Measurements from ENCODE around the gene LY6G5C. TPM values are rescaled to one million over a fixed set of nuclear protein-coding genes. Genes with fewer than 3 reads are reported as not detected.

LY6G5C gene
- total and polyA plus RNA-seq, 12 donors, result 1.2 to 3.5 (median 2.0) TPM

- H3K36me3 ChIP-seq, result no peaks in the 10 kb centered on the region
- no peaks in the 10 kb centered on the region for H3K4me1 ChIP-seq
- intact Hi-C loops (cut with DNase I), result no loop called here
- H3K4me3 ChIP-seq, result no peak overlapping the region
- 88 to 94% methylated on average over 1 of the region's 1 CpG for WGBS, 2 donors
- no peak overlapping the region for H3K27ac ChIP-seq
- DNase-seq (no peak), ATAC-seq (no peak)
- H3K9me3 ChIP-seq, result no peaks in the 10 kb centered on the region
- no peaks in the 10 kb centered on the region for H3K27me3 ChIP-seq
- TF ChIP-seq CTCF (IDR thresholded peaks at IDR 0.05), result no peak
Measured at GRCh38 chr6:31718265-31718664, 37.4 kb upstream of the LY6G5C start.

GRCh38 chr6:31717499-31718222, 36.8 kb upstream of the LY6G5C start:
- Histone ChIP-seq H3K36me3 (no peaks in the 10 kb centered on the region), H3K9me3 (no peaks in the 10 kb centered on the region), H3K4me3 (no peak overlapping the region), H3K27me3 (no peaks in the 10 kb centered on the region), H3K27ac (no peak overlapping the region), H3K4me1 (no peaks in the 10 kb centered on the region)
- no peak for TF ChIP-seq CTCF (IDR thresholded peaks at IDR 0.05)
- no peak for ATAC-seq
- intact Hi-C loops (cut with DNase I), result no loop called here
- no peak for DNase-seq
- WGBS, 2 donors, result 67 to 70% methylated on average over 10 of the region's 10 CpGs

GRCh38 chr6:31715022-31715958, 34.4 kb upstream of the LY6G5C start, which contains the start of gene LY6G6D:
TSS of gene LY6G6D (plus strand) at chr6:31715348. CDS start at chr6:31715356, 8 bp downstream.
- intact Hi-C loops (cut with DNase I), result no loop called here
- DNase-seq (no peak), ATAC-seq (no peak)
- H3K4me1 ChIP-seq, result peaks cover 0 to 10% (median 0%) of the 10 kb centered on the region in 9 donors
- WGBS, 2 donors, result 73 to 80% methylated on average over 16 of the region's 16 CpGs
- H3K27me3 ChIP-seq, result no peaks in the 10 kb centered on the region
- no peaks in the 10 kb centered on the region for H3K36me3 ChIP-seq
- no peak within 1 kb of the TSS for H3K4me3 ChIP-seq
- no peaks in the 10 kb centered on the region for H3K9me3 ChIP-seq
- no peak for TF ChIP-seq CTCF (IDR thresholded peaks at IDR 0.05)
- no peak within 1 kb of the TSS for H3K27ac ChIP-seq

- intact Hi-C loops (cut with DNase I), result no loop called here
- Histone ChIP-seq H3K4me3 (no peak overlapping the region), H3K27me3 (peaks cover 0 to 5% (median 0%) of the 10 kb centered on the region in 7 donors), H3K9me3 (no peaks in the 10 kb centered on the region), H3K36me3 (no peaks in the 10 kb centered on the region), H3K4me1 (peaks cover 0 to 10% (median 0%) of the 10 kb centered on the region in 9 donors), H3K27ac (no peak overlapping the region)
- WGBS, 2 donors, result 53 to 57% methylated on average over 4 to 5 of the region's 5 CpGs
- TF ChIP-seq CTCF (IDR thresholded peaks at IDR 0.05), result no peak
- DNase-seq, result no peak
- ATAC-seq, result no peak
Measured at GRCh38 chr6:31713991-31714684, 33.3 kb upstream of the LY6G5C start.
